GM12892 (cell line): ENCODE results near the gene TACC2.

ENCODE experiments used
- POLR2A ChIP-seq: IDR thresholded peaks from 2 replicates; pipeline ENCODE4 v1.6.1; 2011; ENCODE audit warnings: low read depth, low read length, control low read depth
- POLR2AphosphoS5 ChIP-seq: IDR thresholded peaks from 2 replicates; pipeline ENCODE4 v1.6.1; 2011; ENCODE audit warnings: low read depth, low read length, control low read depth
- TAF1 ChIP-seq: IDR thresholded peaks from 2 replicates; pipeline ENCODE4 v1.6.1; 2011; ENCODE audit warnings: low read depth, mild to moderate bottlenecking, control low read depth, low read length, borderline replicate concordance

DNA sequence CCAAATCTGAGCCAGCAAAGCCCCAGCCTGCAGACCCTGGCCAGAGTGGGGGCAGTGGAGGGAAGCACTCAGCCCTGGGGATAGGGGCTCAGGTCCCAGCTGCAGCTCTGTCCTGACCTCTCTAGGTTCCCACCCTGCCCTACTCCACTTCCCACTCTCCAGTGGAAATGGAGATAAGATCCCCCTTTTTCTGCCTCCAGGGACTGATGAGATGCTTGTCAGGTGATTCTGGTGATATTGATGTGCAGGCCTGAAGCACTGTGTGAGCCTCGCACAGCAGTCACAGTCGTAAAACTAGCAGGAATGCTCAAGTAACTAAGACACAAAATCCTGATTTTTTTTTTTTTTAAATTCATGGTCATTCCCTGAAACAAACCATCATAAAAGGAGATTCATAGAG is 227.1 kb downstream of the TACC2 start:
- TF ChIP-seq POLR2A (no peak), TAF1 (no peak), POLR2AphosphoS5 (no peak)
